Naive B cell (primary cell): Measurements from ENCODE around the gene KIF21B. TPM values are rescaled to one million over a fixed set of nuclear protein-coding genes. Genes with fewer than 3 reads are reported as not detected.
A peak's percentile ranks its signal among the peaks of the same experiment; 100 is the strongest.

Source experiments
- ATAC-seq, 2 donors: fragments of 150-1000 bp; cut with Tn5 transposase; 2 replicates each; pipeline ENCODE4 v1.10.0; 2021; ENCODE audit warnings: low read depth in 2 of 2, mild to moderate bottlenecking in 2 of 2, moderate library complexity in 2 of 2
- DNase-seq: peaks from one replicate; pipeline ENCODE4 v3.0.0; 2022
- H3K27ac Mint-ChIP-seq, 6 donors: one replicate each; pipeline ENCODE4 v1.8.0; 2020 to 2022; ENCODE audit warnings: mild to moderate bottlenecking in 6 of 6, mixed read lengths in 6 of 6, moderate library complexity in 5 of 6, inconsistent platforms in 2 of 6
- H3K27me3 Mint-ChIP-seq, 3 donors: one replicate each; pipeline ENCODE4 v1.8.0; 2021 to 2022; ENCODE audit warnings: mixed read lengths in 3 of 3, mild to moderate bottlenecking in 1 of 3
- H3K36me3 Mint-ChIP-seq, 2 donors: one replicate each; pipeline ENCODE4 v1.8.0; 2020 to 2022; ENCODE audit warnings: mixed read lengths in 2 of 2, inconsistent platforms in 1 of 2, mild to moderate bottlenecking in 1 of 2
- H3K4me1 Mint-ChIP-seq, 3 donors: one replicate each; pipeline ENCODE4 v1.8.0; 2020 to 2022; ENCODE audit warnings: mixed read lengths in 3 of 3, inconsistent platforms in 1 of 3, mild to moderate bottlenecking in 1 of 3, moderate library complexity in 1 of 3
- H3K4me3 Mint-ChIP-seq, 8 donors: one replicate each; pipeline ENCODE4 v1.8.0; 2020 to 2022; ENCODE audit warnings: mild to moderate bottlenecking in 8 of 8, mixed read lengths in 8 of 8, moderate library complexity in 8 of 8, inconsistent platforms in 2 of 8
- H3K9me3 Mint-ChIP-seq, 7 donors: one replicate each; pipeline ENCODE4 v1.8.0; 2020 to 2022; ENCODE audit warnings: mixed read lengths in 7 of 7, mild to moderate bottlenecking in 5 of 7, inconsistent platforms in 2 of 7, moderate library complexity in 1 of 7
- polyA plus RNA-seq, 6 donors: library from polyadenylated mRNA; unstranded; fragments of 300-500 nt; fragmentation: Illumina TruSeq; gene quantifications; one replicate each; pipeline ENCODE4 v1.2.3, GENCODE V29; 2021; ENCODE audit warnings: low read depth in 6 of 6

The KIF21B gene
- polyA plus RNA-seq = 1 to 10 TPM; 1.6 to 6.7 (median 2.5) TPM

GRCh38 chr1:201023517-201023902 lies at the start of gene KIF21B:
TSS of gene KIF21B (minus strand) at chr1:201023714. CDS start at chr1:201023383, 331 bp downstream.
- DNase-seq (peak; percentile 92), ATAC-seq (peak; percentile 78 to 79)
- Mint-ChIP-seq H3K9me3 (no peaks in the 10 kb centered on the region), H3K27ac (peak within 1 kb of the TSS; percentile 65 to 98 (median 96)), H3K4me1 (peaks cover 58 to 80% (median 63%) of the 10 kb centered on the region in 3 donors), H3K36me3 (no peaks in the 10 kb centered on the region), H3K4me3 (peak within 1 kb of the TSS; percentile 88 to 94 (median 92)), H3K27me3 (no peaks in the 10 kb centered on the region)

GRCh38 chr1:201072922-201073321 lies 49.4 kb upstream of the KIF21B start:
- Mint-ChIP-seq H3K4me1 (peaks cover 0 to 6% (median 0%) of the 10 kb centered on the region in 3 donors), H3K36me3 (no peaks in the 10 kb centered on the region), H3K9me3 (no peaks in the 10 kb centered on the region), H3K27ac (no peak overlapping the region), H3K27me3 (peaks cover 0 to 4% (median 4%) of the 10 kb centered on the region in 3 donors), H3K4me3 (no peak overlapping the region)
- ATAC-seq (no peak), DNase-seq (no peak)

GRCh38 chr1:201072149-201072548 lies 48.6 kb upstream of the KIF21B start:
- DNase-seq (no peak), ATAC-seq (no peak)
- Mint-ChIP-seq H3K4me3 (no peak overlapping the region), H3K4me1 (peaks cover 0 to 6% (median 0%) of the 10 kb centered on the region in 3 donors), H3K9me3 (no peaks in the 10 kb centered on the region), H3K36me3 (no peaks in the 10 kb centered on the region), H3K27me3 (peaks cover 4 to 7% (median 4%) of the 10 kb centered on the region in 3 donors), H3K27ac (peak overlapping the region in 1 of 6 donors; percentile 4)

- H3K4me1 Mint-ChIP-seq = peaks cover 0 to 6% (median 0%) of the 10 kb centered on the region in 3 donors
- ATAC-seq (no peak), DNase-seq (no peak)
- H3K36me3 Mint-ChIP-seq = no peaks in the 10 kb centered on the region
- no peaks in the 10 kb centered on the region for H3K9me3 Mint-ChIP-seq
- H3K4me3 Mint-ChIP-seq = no peak overlapping the region
- peaks cover 4 to 11% (median 10%) of the 10 kb centered on the region in 3 donors for H3K27me3 Mint-ChIP-seq
- H3K27ac Mint-ChIP-seq = no peak overlapping the region
These were observed 46.1 kb upstream of the KIF21B start for GRCh38 chr1:201069636-201070035.

- H3K9me3 Mint-ChIP-seq = no peaks in the 10 kb centered on the region
- H3K4me1 Mint-ChIP-seq = peaks cover 0 to 6% (median 0%) of the 10 kb centered on the region in 3 donors
- no peaks in the 10 kb centered on the region for H3K36me3 Mint-ChIP-seq
- peaks cover 8 to 12% (median 11%) of the 10 kb centered on the region in 3 donors for H3K27me3 Mint-ChIP-seq
- H3K4me3 Mint-ChIP-seq = no peak overlapping the region
- ATAC-seq = no peak
- no peak for DNase-seq
- H3K27ac Mint-ChIP-seq = peak overlapping the region in 1 of 6 donors; percentile 65
These were observed 45.5 kb upstream of the KIF21B start for GRCh38 chr1:201068976-201069375.

GRCh38 chr1:201066986-201067385 lies 43.5 kb upstream of the KIF21B start:
- Mint-ChIP-seq H3K4me3 (no peak overlapping the region), H3K36me3 (no peaks in the 10 kb centered on the region), H3K4me1 (peaks cover 0 to 6% (median 0%) of the 10 kb centered on the region in 3 donors), H3K27me3 (peaks cover 8 to 12% (median 11%) of the 10 kb centered on the region in 3 donors), H3K27ac (peak overlapping the region in 1 of 6 donors; percentile 19), H3K9me3 (no peaks in the 10 kb centered on the region)
- DNase-seq = no peak
- ATAC-seq = no peak

- H3K27me3 Mint-ChIP-seq = peaks cover 8 to 12% (median 11%) of the 10 kb centered on the region in 3 donors
- no peak overlapping the region for H3K27ac Mint-ChIP-seq
- no peak overlapping the region for H3K4me3 Mint-ChIP-seq
- DNase-seq = no peak
- H3K36me3 Mint-ChIP-seq = no peaks in the 10 kb centered on the region
- peaks cover 0 to 6% (median 0%) of the 10 kb centered on the region in 3 donors for H3K4me1 Mint-ChIP-seq
- ATAC-seq = no peak
- H3K9me3 Mint-ChIP-seq = no peaks in the 10 kb centered on the region
These were observed 42.2 kb upstream of the KIF21B start for GRCh38 chr1:201065686-201066085.

- ATAC-seq (no peak), DNase-seq (no peak)
- H3K27me3 Mint-ChIP-seq = peaks cover 6 to 12% (median 8%) of the 10 kb centered on the region in 3 donors
- no peaks in the 10 kb centered on the region for H3K36me3 Mint-ChIP-seq
- H3K4me1 Mint-ChIP-seq = peaks cover 0 to 9% (median 0%) of the 10 kb centered on the region in 3 donors
- H3K9me3 Mint-ChIP-seq = no peaks in the 10 kb centered on the region
- no peak overlapping the region for H3K4me3 Mint-ChIP-seq
- H3K27ac Mint-ChIP-seq = no peak overlapping the region
These were observed 41.3 kb upstream of the KIF21B start for GRCh38 chr1:201064806-201065205.

- Mint-ChIP-seq H3K9me3 (no peaks in the 10 kb centered on the region), H3K27ac (no peak overlapping the region), H3K4me3 (no peak overlapping the region), H3K27me3 (peaks cover 6 to 8% (median 8%) of the 10 kb centered on the region in 3 donors), H3K36me3 (no peaks in the 10 kb centered on the region), H3K4me1 (peaks cover 1 to 13% (median 3%) of the 10 kb centered on the region in 3 donors)
- DNase-seq (no peak), ATAC-seq (no peak)
These were observed 39.6 kb upstream of the KIF21B start for GRCh38 chr1:201063145-201063544.

GRCh38 chr1:201062511-201063091 lies 39.1 kb upstream of the KIF21B start:
- peaks cover 6 to 18% (median 8%) of the 10 kb centered on the region in 3 donors for H3K4me1 Mint-ChIP-seq
- H3K27me3 Mint-ChIP-seq = peaks cover 6 to 7% (median 7%) of the 10 kb centered on the region in 3 donors
- no peak overlapping the region for H3K27ac Mint-ChIP-seq
- no peaks in the 10 kb centered on the region for H3K36me3 Mint-ChIP-seq
- DNase-seq = no peak
- ATAC-seq = no peak
- no peak overlapping the region for H3K4me3 Mint-ChIP-seq
- H3K9me3 Mint-ChIP-seq = no peaks in the 10 kb centered on the region

- Mint-ChIP-seq H3K4me1 (peaks cover 13 to 25% (median 14%) of the 10 kb centered on the region in 3 donors), H3K4me3 (peak overlapping the region in 1 of 8 donors; percentile 21), H3K9me3 (no peaks in the 10 kb centered on the region), H3K36me3 (no peaks in the 10 kb centered on the region), H3K27ac (no peak overlapping the region), H3K27me3 (peaks cover 4 to 6% (median 4%) of the 10 kb centered on the region in 3 donors)
- DNase-seq (no peak), ATAC-seq (no peak)
These were observed 38.4 kb upstream of the KIF21B start for GRCh38 chr1:201061886-201062285.

- Mint-ChIP-seq H3K27ac (no peak overlapping the region), H3K9me3 (no peaks in the 10 kb centered on the region), H3K36me3 (no peaks in the 10 kb centered on the region), H3K4me1 (peaks cover 21 to 34% (median 22%) of the 10 kb centered on the region in 3 donors), H3K27me3 (peaks cover under 1 to 4% (median 4%) of the 10 kb centered on the region in 3 donors), H3K4me3 (no peak overlapping the region)
- ATAC-seq (no peak), DNase-seq (no peak)
These were observed 37.5 kb upstream of the KIF21B start for GRCh38 chr1:201061049-201061448.

- H3K4me3 Mint-ChIP-seq = peak overlapping the region in 1 of 8 donors; percentile 15
- H3K9me3 Mint-ChIP-seq = no peaks in the 10 kb centered on the region
- no peaks in the 10 kb centered on the region for H3K36me3 Mint-ChIP-seq
- H3K27me3 Mint-ChIP-seq = peaks cover 0 to 4% (median 4%) of the 10 kb centered on the region in 3 donors
- no peak for ATAC-seq
- peaks cover 26 to 38% (median 27%) of the 10 kb centered on the region in 3 donors for H3K4me1 Mint-ChIP-seq
- no peak overlapping the region for H3K27ac Mint-ChIP-seq
- no peak for DNase-seq
These were observed 37.1 kb upstream of the KIF21B start for GRCh38 chr1:201060586-201060985.

- ATAC-seq (no peak), DNase-seq (no peak)
- Mint-ChIP-seq H3K27ac (peak overlapping the region in 1 of 6 donors; percentile 17), H3K9me3 (no peaks in the 10 kb centered on the region), H3K4me1 (peaks cover 32 to 44% (median 32%) of the 10 kb centered on the region in 3 donors), H3K36me3 (no peaks in the 10 kb centered on the region), H3K27me3 (peaks cover 0 to 4% (median 4%) of the 10 kb centered on the region in 3 donors), H3K4me3 (no peak overlapping the region)
These were observed 36.5 kb upstream of the KIF21B start for GRCh38 chr1:201059871-201060555.
